HEK293 (cell line): ENCODE data around the gene DIS3L2.

Source experiments
- CTCF ChIA-PET: fragments of 350-600 bp; formaldehyde crosslinking; extraction: SDS; loops from one replicate; lab custom pipeline; 2021; ENCODE audit warnings: antibody characterized with exemption; lab: Yijun Ruan, JAX
- POLR2A ChIA-PET: fragments of 300-600 bp; formaldehyde crosslinking; extraction: SDS; loops from one replicate; lab custom pipeline; 2020; ENCODE audit warnings: antibody characterized with exemption, inconsistent platforms; lab: Yijun Ruan, JAX
- H3K27ac ChIP-seq: fragments of 200-500 bp; sonication (Bioruptor generic); 2 replicates; pipeline ENCODE4 v1.5.1; 2014; ENCODE audit warnings: low read depth, low read length, control low read depth, inconsistent platforms; ENCODE audit errors: extremely low read depth
- H3K36me3 ChIP-seq, 2 experiments: fragments of 200-500 bp in 1 of 2; sonication (Bioruptor generic) in 1 of 2; 1 replicate in 1 of 2; 2 replicates in 1 of 2; pipeline ENCODE4 v1.5.1; 2014 to 2017; ENCODE audit warnings: inconsistent platforms in 2 of 2, low read length in 2 of 2; ENCODE audit not compliant: control insufficient read depth in 2 of 2, insufficient read depth in 1 of 2
- H3K4me1 ChIP-seq: fragments of 200-500 bp; sonication (Bioruptor generic); 2 replicates; pipeline ENCODE4 v1.5.1; 2014; ENCODE audit warnings: mild to moderate bottlenecking, low read length, inconsistent platforms; ENCODE audit not compliant: control insufficient read depth, insufficient read depth
- H3K4me3 ChIP-seq: 2 replicates; pipeline ENCODE4 v1.5.1; 2011; ENCODE audit warnings: low read depth, mild to moderate bottlenecking, control low read depth, low read length, moderate library complexity
- H3K9me3 ChIP-seq: fragments of 200-500 bp; sonication (Bioruptor generic); 2 replicates; pipeline ENCODE4 v1.5.1; 2014; ENCODE audit warnings: low read depth, low read length, inconsistent platforms; ENCODE audit not compliant: control insufficient read depth, insufficient read depth
- MYNN ChIP-seq: fragments of 450-650 bp; formaldehyde crosslinking; IDR thresholded peaks from 2 replicates; pipeline ENCODE4 v1.5.1; 2016; ENCODE audit warnings: missing biosample characterization, missing genetic modification characterization, borderline replicate concordance
- MZF1 ChIP-seq: fragments of 450-650 bp; formaldehyde crosslinking; IDR thresholded peaks from 2 replicates; pipeline ENCODE4 v1.5.1; 2017; ENCODE audit warnings: missing biosample characterization, missing genetic modification characterization, borderline replicate concordance
- PRDM1 ChIP-seq: fragments of 450-650 bp; formaldehyde crosslinking; IDR thresholded peaks from 2 replicates; pipeline ENCODE4; 2016; ENCODE audit warnings: missing biosample characterization, missing genetic modification characterization
- SALL2 ChIP-seq: fragments of 450-650 bp; formaldehyde crosslinking; IDR thresholded peaks from 2 replicates; pipeline ENCODE4 v1.5.0; 2017; ENCODE audit warnings: missing biosample characterization, mild to moderate bottlenecking, missing genetic modification characterization, borderline replicate concordance
- SETDB1 ChIP-seq: IDR thresholded peaks from one replicate; pipeline ENCODE4 v1.6.1; 2017; ENCODE audit warnings: mild to moderate bottlenecking, low read length, moderate library complexity, mixed read lengths; ENCODE audit not compliant: insufficient read length
- SP2 ChIP-seq: fragments of 450-650 bp; formaldehyde crosslinking; IDR thresholded peaks from 2 replicates; pipeline ENCODE4 v1.5.1; 2016; ENCODE audit warnings: missing biosample characterization, missing genetic modification characterization
- YY1 ChIP-seq: fragments of 450-650 bp; formaldehyde crosslinking; IDR thresholded peaks from 2 replicates; pipeline ENCODE4 v1.5.1; 2018; ENCODE audit warnings: missing biosample characterization, missing genetic modification characterization
- ZBTB7A ChIP-seq: fragments of 450-650 bp; formaldehyde crosslinking; IDR thresholded peaks from 2 replicates; pipeline ENCODE4 v1.5.1; 2016; ENCODE audit warnings: low read depth, missing biosample characterization, missing genetic modification characterization
- ZNF155 ChIP-seq: fragments of 450-650 bp; formaldehyde crosslinking; IDR thresholded peaks from 2 replicates; pipeline ENCODE4 v1.5.1; 2016; ENCODE audit warnings: missing biosample characterization, missing genetic modification characterization
- ZNF214 ChIP-seq: fragments of 450-650 bp; formaldehyde crosslinking; IDR thresholded peaks from 2 replicates; pipeline ENCODE4 v1.5.1; 2017; ENCODE audit warnings: missing biosample characterization, mild to moderate bottlenecking, missing genetic modification characterization, borderline replicate concordance
- ZNF335 ChIP-seq: fragments of 450-650 bp; formaldehyde crosslinking; conservative IDR thresholded peaks from 2 replicates; pipeline ENCODE4 v1.5.1; 2016; ENCODE audit warnings: missing biosample characterization, missing genetic modification characterization
- ZNF426 ChIP-seq: fragments of 450-650 bp; formaldehyde crosslinking; IDR thresholded peaks from 2 replicates; pipeline ENCODE4 v1.5.1; 2017; ENCODE audit warnings: missing biosample characterization, missing genetic modification characterization, mild to moderate bottlenecking, inconsistent platforms, moderate library complexity
- ZNF514 ChIP-seq: fragments of 450-650 bp; formaldehyde crosslinking; IDR thresholded peaks from 2 replicates; pipeline ENCODE4 v1.5.1; 2016; ENCODE audit warnings: missing biosample characterization, missing genetic modification characterization
- ZNF677 ChIP-seq: fragments of 450-650 bp; IDR thresholded peaks from 2 replicates; pipeline ENCODE4 v1.5.0; 2018; ENCODE audit warnings: missing biosample characterization, mild to moderate bottlenecking, missing genetic modification characterization, moderate library complexity
- ZNF707 ChIP-seq: fragments of 450-650 bp; formaldehyde crosslinking; IDR thresholded peaks from 2 replicates; pipeline ENCODE4 v1.5.1; 2016; ENCODE audit warnings: missing biosample characterization, missing genetic modification characterization
- ZNF791 ChIP-seq: fragments of 450-650 bp; formaldehyde crosslinking; IDR thresholded peaks from 2 replicates; pipeline ENCODE4 v1.5.1; 2016; ENCODE audit warnings: missing biosample characterization, missing genetic modification characterization
- TF ChIP-seq, protein P1 (sequence below): fragments of 450-650 bp; formaldehyde crosslinking; IDR thresholded peaks from 2 replicates; pipeline ENCODE4 v1.5.0; 2017; ENCODE audit warnings: missing biosample characterization, missing genetic modification characterization, borderline replicate concordance
- TF ChIP-seq, protein P2 (sequence below): fragments of 450-650 bp; formaldehyde crosslinking; IDR thresholded peaks from 2 replicates; pipeline ENCODE4 v1.5.1; 2016; ENCODE audit warnings: missing biosample characterization, missing genetic modification characterization
- TF ChIP-seq, protein P3 (sequence below): fragments of 450-650 bp; formaldehyde crosslinking; IDR thresholded peaks from 2 replicates; pipeline ENCODE4 v1.5.1; 2016; ENCODE audit warnings: missing biosample characterization, missing genetic modification characterization
- TF ChIP-seq, protein P4 (sequence below): fragments of 450-650 bp; IDR thresholded peaks from 2 replicates; pipeline ENCODE4 v1.5.1; 2018; ENCODE audit warnings: missing biosample characterization, missing genetic modification characterization
- TF ChIP-seq, protein P5 (sequence below): fragments of 450-650 bp; formaldehyde crosslinking; IDR thresholded peaks from 2 replicates; pipeline ENCODE4 v1.5.1; 2016; ENCODE audit warnings: missing biosample characterization, missing genetic modification characterization

The DIS3L2 gene

DNA sequence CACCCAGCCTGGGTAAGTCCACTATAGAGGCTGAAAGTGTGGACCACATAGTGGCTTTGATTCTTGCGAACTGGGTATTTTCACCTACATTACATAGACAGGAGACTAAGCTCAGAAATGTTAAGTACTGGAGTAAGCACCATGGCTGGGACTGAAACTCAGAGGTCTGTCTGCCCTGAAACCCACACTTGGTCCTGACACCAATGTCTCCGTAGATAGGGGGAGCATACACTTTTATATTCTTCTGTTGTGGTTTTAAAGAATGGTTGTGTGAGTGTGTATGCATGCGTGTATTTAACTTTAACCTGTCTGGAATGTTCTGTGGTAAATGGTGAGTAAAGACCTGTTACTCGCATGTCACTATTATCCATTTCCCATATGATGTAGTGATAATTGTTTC lies 25.0 kb upstream of the DIS3L2 start:
- Histone ChIP-seq H3K4me1 (no peaks in the 10 kb centered on the region), H3K27ac (no peak overlapping the region), H3K9me3 (no peaks in the 10 kb centered on the region)
- ChIA-PET POLR2A (no interaction called here), CTCF (interaction anchor here (0.8 to 1.3 kb wide), 2 partner anchors 10 to 12 kb away, joined by 3 to 5 read pairs; no protein-coding TSS in a partner anchor)
- TF ChIP-seq, protein P1, sequence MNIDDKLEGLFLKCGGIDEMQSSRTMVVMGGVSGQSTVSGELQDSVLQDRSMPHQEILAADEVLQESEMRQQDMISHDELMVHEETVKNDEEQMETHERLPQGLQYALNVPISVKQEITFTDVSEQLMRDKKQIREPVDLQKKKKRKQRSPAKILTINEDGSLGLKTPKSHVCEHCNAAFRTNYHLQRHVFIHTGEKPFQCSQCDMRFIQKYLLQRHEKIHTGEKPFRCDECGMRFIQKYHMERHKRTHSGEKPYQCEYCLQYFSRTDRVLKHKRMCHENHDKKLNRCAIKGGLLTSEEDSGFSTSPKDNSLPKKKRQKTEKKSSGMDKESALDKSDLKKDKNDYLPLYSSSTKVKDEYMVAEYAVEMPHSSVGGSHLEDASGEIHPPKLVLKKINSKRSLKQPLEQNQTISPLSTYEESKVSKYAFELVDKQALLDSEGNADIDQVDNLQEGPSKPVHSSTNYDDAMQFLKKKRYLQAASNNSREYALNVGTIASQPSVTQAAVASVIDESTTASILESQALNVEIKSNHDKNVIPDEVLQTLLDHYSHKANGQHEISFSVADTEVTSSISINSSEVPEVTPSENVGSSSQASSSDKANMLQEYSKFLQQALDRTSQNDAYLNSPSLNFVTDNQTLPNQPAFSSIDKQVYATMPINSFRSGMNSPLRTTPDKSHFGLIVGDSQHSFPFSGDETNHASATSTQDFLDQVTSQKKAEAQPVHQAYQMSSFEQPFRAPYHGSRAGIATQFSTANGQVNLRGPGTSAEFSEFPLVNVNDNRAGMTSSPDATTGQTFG = no peak
- TF ChIP-seq ZNF214 (tag by site-specific recombination) = no peak
- no peak for TF ChIP-seq ZNF426
- no peak for TF ChIP-seq MYNN (tag by site-specific recombination)
- no peak for TF ChIP-seq SP2 (tag by site-specific recombination)
- TF ChIP-seq, protein P2, sequence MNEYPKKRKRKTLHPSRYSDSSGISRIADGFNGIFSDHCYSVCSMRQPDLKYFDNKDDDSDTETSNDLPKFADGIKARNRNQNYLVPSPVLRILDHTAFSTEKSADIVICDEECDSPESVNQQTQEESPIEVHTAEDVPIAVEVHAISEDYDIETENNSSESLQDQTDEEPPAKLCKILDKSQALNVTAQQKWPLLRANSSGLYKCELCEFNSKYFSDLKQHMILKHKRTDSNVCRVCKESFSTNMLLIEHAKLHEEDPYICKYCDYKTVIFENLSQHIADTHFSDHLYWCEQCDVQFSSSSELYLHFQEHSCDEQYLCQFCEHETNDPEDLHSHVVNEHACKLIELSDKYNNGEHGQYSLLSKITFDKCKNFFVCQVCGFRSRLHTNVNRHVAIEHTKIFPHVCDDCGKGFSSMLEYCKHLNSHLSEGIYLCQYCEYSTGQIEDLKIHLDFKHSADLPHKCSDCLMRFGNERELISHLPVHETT = no peak
- TF ChIP-seq ZNF707 (tag by site-specific recombination) = no peak
- TF ChIP-seq ZBTB7A (tag by site-specific recombination) = no peak
- TF ChIP-seq, protein P3, sequence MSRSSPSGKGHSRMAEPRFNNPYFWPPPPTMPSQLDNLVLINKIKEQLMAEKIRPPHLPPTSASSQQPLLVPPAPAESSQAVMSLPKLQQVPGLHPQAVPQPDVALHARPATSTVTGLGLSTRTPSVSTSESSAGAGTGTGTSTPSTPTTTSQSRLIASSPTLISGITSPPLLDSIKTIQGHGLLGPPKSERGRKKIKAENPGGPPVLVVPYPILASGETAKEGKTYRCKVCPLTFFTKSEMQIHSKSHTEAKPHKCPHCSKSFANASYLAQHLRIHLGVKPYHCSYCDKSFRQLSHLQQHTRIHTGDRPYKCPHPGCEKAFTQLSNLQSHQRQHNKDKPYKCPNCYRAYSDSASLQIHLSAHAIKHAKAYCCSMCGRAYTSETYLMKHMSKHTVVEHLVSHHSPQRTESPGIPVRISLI (tag by site-specific recombination) = no peak
- no peak for TF ChIP-seq YY1
- TF ChIP-seq, all 188 proteins: peak for 0
- Histone ChIP-seq H3K4me3 (no peak overlapping the region), H3K36me3 (no peaks in the 10 kb centered on the region)

DNA sequence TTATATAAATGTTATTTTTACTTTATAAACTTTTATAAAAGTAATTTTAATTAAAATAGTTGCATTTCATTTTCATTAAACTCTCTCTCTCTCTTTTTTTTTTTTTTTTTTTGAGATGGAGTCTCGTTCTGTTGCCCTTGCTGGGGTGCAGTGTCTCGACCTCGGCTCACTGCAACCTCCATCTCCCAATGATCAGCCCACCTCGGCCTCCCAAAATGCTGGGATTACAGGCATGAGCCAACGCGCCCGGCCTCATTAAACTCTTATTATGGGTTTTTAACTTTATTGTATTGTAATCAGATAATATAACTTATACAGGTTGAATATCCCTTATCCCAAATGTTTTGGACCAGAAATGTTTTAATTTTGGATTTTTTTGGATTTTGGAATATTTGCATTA lies 24.5 kb upstream of the DIS3L2 start:
- ChIA-PET POLR2A (no interaction called here), CTCF (interaction anchor here (0.8 to 1.3 kb wide), 4 partner anchors 10 to 502 kb away, joined by 3 to 5 read pairs (median 4); no protein-coding TSS in a partner anchor)
- no peaks in the 10 kb centered on the region for H3K9me3 ChIP-seq
- no peak overlapping the region for H3K27ac ChIP-seq
- no peaks in the 10 kb centered on the region for H3K36me3 ChIP-seq
- no peak overlapping the region for H3K4me3 ChIP-seq
- no peaks in the 10 kb centered on the region for H3K4me1 ChIP-seq
- TF ChIP-seq, protein P4, sequence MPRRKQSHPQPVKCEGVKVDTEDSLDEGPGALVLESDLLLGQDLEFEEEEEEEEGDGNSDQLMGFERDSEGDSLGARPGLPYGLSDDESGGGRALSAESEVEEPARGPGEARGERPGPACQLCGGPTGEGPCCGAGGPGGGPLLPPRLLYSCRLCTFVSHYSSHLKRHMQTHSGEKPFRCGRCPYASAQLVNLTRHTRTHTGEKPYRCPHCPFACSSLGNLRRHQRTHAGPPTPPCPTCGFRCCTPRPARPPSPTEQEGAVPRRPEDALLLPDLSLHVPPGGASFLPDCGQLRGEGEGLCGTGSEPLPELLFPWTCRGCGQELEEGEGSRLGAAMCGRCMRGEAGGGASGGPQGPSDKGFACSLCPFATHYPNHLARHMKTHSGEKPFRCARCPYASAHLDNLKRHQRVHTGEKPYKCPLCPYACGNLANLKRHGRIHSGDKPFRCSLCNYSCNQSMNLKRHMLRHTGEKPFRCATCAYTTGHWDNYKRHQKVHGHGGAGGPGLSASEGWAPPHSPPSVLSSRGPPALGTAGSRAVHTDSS (tag by site-specific recombination) = no peak
- TF ChIP-seq ZNF155 (tag by site-specific recombination) (no peak), ZNF514 (tag by site-specific recombination) (no peak), MZF1 (tag by site-specific recombination) (no peak), SALL2 (tag by site-specific recombination) (no peak), SETDB1 (no peak), ZNF677 (tag by site-specific recombination) (no peak), ZNF335 (tag by site-specific recombination) (no peak), ZNF791 (tag by site-specific recombination) (no peak), PRDM1 (tag by site-specific recombination) (no peak)
- TF ChIP-seq, protein P5, sequence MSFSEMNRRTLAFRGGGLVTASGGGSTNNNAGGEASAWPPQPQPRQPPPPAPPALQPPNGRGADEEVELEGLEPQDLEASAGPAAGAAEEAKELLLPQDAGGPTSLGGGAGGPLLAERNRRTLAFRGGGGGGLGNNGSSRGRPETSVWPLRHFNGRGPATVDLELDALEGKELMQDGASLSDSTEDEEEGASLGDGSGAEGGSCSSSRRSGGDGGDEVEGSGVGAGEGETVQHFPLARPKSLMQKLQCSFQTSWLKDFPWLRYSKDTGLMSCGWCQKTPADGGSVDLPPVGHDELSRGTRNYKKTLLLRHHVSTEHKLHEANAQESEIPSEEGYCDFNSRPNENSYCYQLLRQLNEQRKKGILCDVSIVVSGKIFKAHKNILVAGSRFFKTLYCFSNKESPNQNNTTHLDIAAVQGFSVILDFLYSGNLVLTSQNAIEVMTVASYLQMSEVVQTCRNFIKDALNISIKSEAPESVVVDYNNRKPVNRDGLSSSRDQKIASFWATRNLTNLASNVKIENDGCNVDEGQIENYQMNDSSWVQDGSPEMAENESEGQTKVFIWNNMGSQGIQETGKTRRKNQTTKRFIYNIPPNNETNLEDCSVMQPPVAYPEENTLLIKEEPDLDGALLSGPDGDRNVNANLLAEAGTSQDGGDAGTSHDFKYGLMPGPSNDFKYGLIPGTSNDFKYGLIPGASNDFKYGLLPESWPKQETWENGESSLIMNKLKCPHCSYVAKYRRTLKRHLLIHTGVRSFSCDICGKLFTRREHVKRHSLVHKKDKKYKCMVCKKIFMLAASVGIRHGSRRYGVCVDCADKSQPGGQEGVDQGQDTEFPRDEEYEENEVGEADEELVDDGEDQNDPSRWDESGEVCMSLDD = no peak
